GM12878 (cell line): ENCODE results near the gene FOXA2. TPM values are rescaled to one million over a fixed set of nuclear protein-coding genes. Genes with fewer than 3 reads are reported as not detected.

Experiments used
- ATAC-seq: fragments of 200-7000 bp; cut with Tn5 transposase; 3 replicates; pipeline ENCODE4 v1.9.1; 2020; ENCODE audit warnings: mild to moderate bottlenecking, moderate library complexity
- BruUV-seq: library from RNA; stranded (reverse); fragments of 400-500 nt; replicated peaks from 2 replicates; lab custom pipeline; 2021; lab: Mats Ljungman, UMichigan
- CTCF ChIA-PET: fragments of 300-600 bp; sonication (Branson Sonifier 250); formaldehyde crosslinking; extraction: SDS; loops from one replicate; lab custom pipeline; 2021; ENCODE audit warnings: inconsistent platforms; lab: Yijun Ruan, JAX
- POLR2A ChIA-PET: fragments of 350-600 bp; formaldehyde crosslinking; extraction: SDS; loops from one replicate; lab custom pipeline; 2021; ENCODE audit warnings: inconsistent platforms; lab: Charles Lee
- RAD21 ChIA-PET: fragments of 300-600 bp; sonication (Branson Sonifier 250); formaldehyde crosslinking; loops from one replicate; lab custom pipeline; 2023; ENCODE audit warnings: antibody characterized with exemption; ENCODE audit not compliant: unreplicated experiment; lab: Charles Lee
- SMC1A ChIA-PET: fragments of 300-600 bp; sonication (Branson Sonifier 250); formaldehyde crosslinking; loops from one replicate; lab custom pipeline; 2023; ENCODE audit not compliant: unreplicated experiment, uncharacterized antibody; lab: Charles Lee
- DNase-seq: peaks from one replicate; pipeline ENCODE4 v3.0.0-alpha.2; 2011; ENCODE audit warnings: low read depth, low spot score
- FAIRE-seq: peaks from 3 replicates; lab custom pipeline; 2011; peaks lifted over from hg19 to GRCh38; lab: Jason Lieb, UNC
- H2AFZ ChIP-seq: 2 replicates; pipeline ENCODE4 v1.6.0; 2011; ENCODE audit warnings: low read depth, low read length, control low read depth; ENCODE audit not compliant: control insufficient read depth
- H3K27ac ChIP-seq: 2 replicates; pipeline ENCODE4 v1.5.1; 2011; ENCODE audit warnings: control low read depth; ENCODE audit not compliant: control insufficient read depth, insufficient read depth
- H3K27me3 ChIP-seq, 2 experiments: replicated peaks in 1 of 2; 2 replicates each; pipeline versions ENCODE4 v1.6.0 to v1.6.1; 2011; ENCODE audit warnings: low read length in 1 of 2; ENCODE audit not compliant: control insufficient read depth in 2 of 2, insufficient read depth in 2 of 2
- H3K36me3 ChIP-seq, 2 experiments: 2 replicates each; pipeline ENCODE4 v1.5.1; 2011; ENCODE audit warnings: low read length in 1 of 2; ENCODE audit not compliant: control insufficient read depth in 2 of 2, insufficient read depth in 2 of 2
- H3K4me1 ChIP-seq: 2 replicates; pipeline ENCODE4 v1.6.1; 2011; ENCODE audit warnings: mild to moderate bottlenecking, low read length, moderate library complexity, mixed read lengths; ENCODE audit not compliant: control insufficient read depth, insufficient read depth
- H3K4me2 ChIP-seq: 2 replicates; pipeline ENCODE4 v1.6.0; 2011; ENCODE audit warnings: control low read depth; ENCODE audit not compliant: control insufficient read depth, insufficient read depth
- H3K4me3 ChIP-seq: fragments of 200-600 bp; sonication (generic); 2 replicates; pipeline ENCODE4 v1.5.1; 2016
- H3K79me2 ChIP-seq: 2 replicates; pipeline ENCODE4 v1.6.0; 2011; ENCODE audit warnings: low read length; ENCODE audit not compliant: control insufficient read depth, insufficient read depth
- H3K9ac ChIP-seq: 2 replicates; pipeline ENCODE4 v1.8.0; 2011; ENCODE audit warnings: low read length, control low read depth, mixed read lengths; ENCODE audit not compliant: control insufficient read depth, insufficient read depth
- H3K9me3 ChIP-seq: replicated peaks from 3 replicates; pipeline ENCODE4 v1.5.1; 2011; ENCODE audit warnings: mild to moderate bottlenecking, low read length; ENCODE audit not compliant: control insufficient read depth, insufficient read depth
- H4K20me1 ChIP-seq: 2 replicates; pipeline ENCODE4 v1.6.0; 2011; ENCODE audit not compliant: control insufficient read depth, insufficient read depth
- ATF7 ChIP-seq: fragments of 450-650 bp; IDR thresholded peaks from 2 replicates; pipeline ENCODE4 v1.6.1; 2016; ENCODE audit warnings: low read depth, mild to moderate bottlenecking
- CHD4 ChIP-seq: fragments of 200-600 bp; sonication (generic); IDR thresholded peaks from 2 replicates; pipeline ENCODE4 v1.6.1; 2016; ENCODE audit warnings: mild to moderate bottlenecking
- CUX1 ChIP-seq: IDR thresholded peaks from 2 replicates; pipeline ENCODE4 v1.6.1; 2012; ENCODE audit warnings: improper control_type of control experiment, low read depth, low read length; ENCODE audit not compliant: insufficient replicate concordance
- E2F8 ChIP-seq: fragments of 450-650 bp; IDR thresholded peaks from 2 replicates; pipeline ENCODE4 v1.6.1; 2018; ENCODE audit warnings: mild to moderate bottlenecking, low read depth, moderate library complexity; ENCODE audit not compliant: partially characterized antibody
- EED ChIP-seq: sonication (generic); IDR thresholded peaks from 2 replicates; pipeline ENCODE4 v1.6.1; 2016; ENCODE audit warnings: antibody characterized with exemption, low read depth
- EGR1 ChIP-seq, 2 experiments: IDR thresholded peaks; 1 replicate in 1 of 2; 2 replicates in 1 of 2; pipeline ENCODE4 v1.6.1; 2011 to 2012; ENCODE audit warnings: low read depth in 2 of 2, low read length in 2 of 2, borderline replicate concordance in 1 of 2, mild to moderate bottlenecking in 1 of 2, moderate library complexity in 1 of 2
- HSF1 ChIP-seq: fragments of 150-350 bp; IDR thresholded peaks from 2 replicates; pipeline ENCODE4 v1.6.1; 2014; ENCODE audit warnings: mild to moderate bottlenecking, low read depth, low read length
- IKZF1 ChIP-seq: fragments of 450-650 bp; conservative IDR thresholded peaks from 2 replicates; pipeline ENCODE4 v1.6.1; 2017; ENCODE audit warnings: antibody characterized with exemption, mild to moderate bottlenecking
- MTA2 ChIP-seq: fragments of 450-650 bp; IDR thresholded peaks from 2 replicates; pipeline ENCODE4 v1.6.1; 2016; ENCODE audit warnings: low read depth, mild to moderate bottlenecking, moderate library complexity
- NFYA ChIP-seq: IDR thresholded peaks from 2 replicates; pipeline ENCODE4 v1.6.1; 2011; ENCODE audit warnings: low read depth, mild to moderate bottlenecking, low read length, improper control_type of control experiment, borderline replicate concordance
- RUNX3 ChIP-seq: IDR thresholded peaks from 2 replicates; pipeline ENCODE4 v1.6.1; 2012; ENCODE audit warnings: low read length, inconsistent platforms
- USF2 ChIP-seq: IDR thresholded peaks from 2 replicates; pipeline ENCODE4 v1.6.1; 2011; ENCODE audit warnings: low read depth, low read length, improper control_type of control experiment, borderline replicate concordance
- YY1 ChIP-seq: IDR thresholded peaks from 2 replicates; pipeline ENCODE4 v1.6.1; 2011; ENCODE audit warnings: low read depth, mild to moderate bottlenecking, low read length
- WGBS: methylation state at CpG from one replicate; pipeline ENCODE4 v1.1.6; 2016; ENCODE audit warnings: low lambda C conversion rate; ENCODE audit not compliant: insufficient replicate concordance, insufficient coverage; ENCODE audit errors: missing lambda C conversion rate; 5-methylcytosine and 5-hydroxymethylcytosine counted together
- in situ Hi-C: fragments of 300-500 bp; cut with MboI; formaldehyde crosslinking; loops from 9 replicates; pipeline ENCODE4 v1.14.3; 2018; ENCODE audit warnings: mixed read lengths
- intact Hi-C: fragments of 100-400 bp; cut with micrococcal nuclease; formaldehyde crosslinking; loops from one replicate; pipeline ENCODE4 v1.14.2; 2022; ENCODE audit not compliant: unreplicated experiment
- polyA plus RNA-seq, 11 experiments: library from polyadenylated mRNA; depleted of rRNA in 4 of 11; unstranded in 6 of 11; stranded (reverse) in 5 of 11; fragments of >200 nt; fragmentation: Nextera tagmentation in 4 of 11; fragmentation: Illumina TruSeq in 1 of 11; extraction: Ambion mirVana in 4 of 11; extraction: Trizol in 1 of 11; gene quantifications; 1 replicate in 1 of 11; 2 replicates in 10 of 11; pipeline versions ENCODE4 v1.2.1 to v1.2.3, GENCODE V29; 2011 to 2016; ENCODE audit warnings: inconsistent platforms in 2 of 11, missing spikeins in 2 of 11, low read depth in 1 of 11
- total RNA-seq, 4 experiments: library from RNA; depleted of rRNA in 3 of 4; stranded (reverse); fragments of >200 nt in 3 of 4; fragmentation: Illumina TruSeq in 1 of 4; extraction: Trizol in 1 of 4; gene quantifications; 2 replicates each; pipeline versions ENCODE4 v1.2.1 to v1.2.3, GENCODE V29; 2013 to 2021

FOXA2 gene
- total and polyA plus RNA-seq, 10 of the 15 experiments (the other 5 are each of a cell fraction or from before 2014, with no cell fraction given): not detected

- TF ChIP-seq USF2: no peak
- TF ChIP-seq MTA2: no peak
Observed at GRCh38 chr20:22584522-22584921, at the start of gene FOXA2 (continued).

- H3K4me3 ChIP-seq: no peak overlapping the region
- RAD21 ChIA-PET: no interaction called here
- SMC1A ChIA-PET: interaction anchor here (0.8 to 2.1 kb wide), 3 partner anchors 10 to 39 kb away, joined by 3 to 5 read pairs (median 4); no protein-coding TSS in a partner anchor
- no peaks in the 10 kb centered on the region; the same call in 2 of the 3 replicates for H3K9me3 ChIP-seq
- no peak for FAIRE-seq
- H3K4me2 ChIP-seq: no peak overlapping the region
- no peak for DNase-seq
- in situ Hi-C loops: no loop called here
- H3K27ac ChIP-seq: no peak overlapping the region
- H3K9ac ChIP-seq: no peak overlapping the region
- CTCF ChIA-PET: no interaction called here
- H3K27me3 ChIP-seq: no peaks in the 10 kb centered on the region
- POLR2A ChIA-PET: no interaction called here
- no peak overlapping the region for H2AFZ ChIP-seq
- no peaks in the 10 kb centered on the region for H3K36me3 ChIP-seq
- H3K79me2 ChIP-seq: no peaks in the 10 kb centered on the region
- intact Hi-C loops: no loop called here
- no peaks in the 10 kb centered on the region for H3K4me1 ChIP-seq
- no peaks in the 10 kb centered on the region for H4K20me1 ChIP-seq
- no peak for ATAC-seq
- BruUV-seq: no TSS peak
- WGBS: 26% methylated on average over 6 of the region's 6 CpGs
- TF ChIP-seq EED (no peak), CHD4 (no peak), NFYA (no peak), HSF1 (no peak), CUX1 (no peak), YY1 (no peak), ATF7 (no peak), RUNX3 (no peak), IKZF1 (no peak), EGR1 (IDR thresholded peaks at IDR 0.05; ENCODE audit: borderline replicate concordance in 1 of 2, low read depth in 2 of 2, low read length in 2 of 2) (no peak), E2F8 (no peak)
Observed at GRCh38 chr20:22630701-22631100, 46.3 kb upstream of the FOXA2 start.
